Adipose tissue (tissue), 3 donors: ENCODE data around the gene TYW1. TPM values are rescaled to one million over a fixed set of nuclear protein-coding genes. Genes with fewer than 3 reads are reported as not detected.
"Not testable (repeated sequence)": the region's sequence is repeated elsewhere in the genome, so short reads cannot be mapped to it uniquely, and the experiment has no call there.

Experiments
- H3K27ac ChIP-seq: one replicate; pipeline ENCODE4 v1.5.1; 2013; ENCODE audit warnings: low read depth, low read length
- WGBS, 3 donors: extraction: QIAGEN DNeasy Blood & Tissue Kit; methylation state at CpG; one replicate each; pipeline ENCODE4 v1.1.7; 2013; 5-methylcytosine and 5-hydroxymethylcytosine counted together
- polyA plus RNA-seq, 3 donors: library from polyadenylated mRNA; stranded (reverse); fragments of 200-250 nt; gene quantifications; one replicate each; pipeline ENCODE4 v1.2.3, GENCODE V29; 2013
- donor health status: healthy with polysubstance abuse.
- donor health status: Bipolar disorder and iron deficiency.
- donor health status: healthy.

Gene TYW1
- polyA plus RNA-seq, 3 donors: 6.4 to 10.5 (median 9.6) TPM

DNA sequence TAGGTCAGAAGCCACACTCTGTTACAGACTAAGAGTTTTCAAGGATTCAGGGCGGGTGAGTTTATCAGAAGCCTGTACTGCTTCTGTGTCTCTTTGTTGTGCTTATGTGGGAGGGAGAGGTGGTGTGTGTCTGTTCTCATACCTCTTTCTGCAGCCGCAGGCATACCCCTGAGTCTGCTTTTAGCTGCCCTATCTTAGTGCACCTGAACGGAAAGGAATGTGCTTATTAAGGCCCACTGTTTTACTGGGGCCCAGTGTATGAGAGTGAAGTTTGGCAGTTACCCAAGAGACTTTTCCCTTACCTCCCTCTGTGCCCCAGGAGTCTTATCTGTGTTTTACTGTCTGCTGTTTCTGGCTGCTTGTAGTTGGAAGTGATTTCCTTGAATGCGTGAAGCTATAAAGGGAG is 104.3 kb downstream of the TYW1 start:
- H3K27ac ChIP-seq: no peak overlapping the region
- WGBS, 3 donors: 57 to 83% (median 77%) methylated on average over 4 of the region's 4 CpGs

DNA sequence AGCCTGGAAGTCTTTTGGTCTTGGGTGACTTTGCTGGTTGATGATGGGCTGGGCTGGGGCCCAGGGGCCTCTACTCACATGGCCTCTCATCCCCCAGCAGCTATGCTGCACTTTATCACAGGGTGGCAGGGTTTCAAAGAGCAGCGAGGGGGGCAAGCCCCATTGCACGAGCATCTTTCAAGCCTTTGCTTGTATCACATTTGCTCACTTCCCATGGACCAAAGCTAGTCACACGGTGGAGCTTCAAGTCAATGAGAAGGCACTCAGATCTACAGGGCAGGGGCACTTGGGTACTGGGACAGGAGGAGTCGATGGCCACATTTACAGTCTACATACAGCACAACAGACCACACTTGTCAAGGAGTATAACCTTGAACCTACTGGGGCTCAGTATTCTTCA is 108.3 kb downstream of the TYW1 start:
- WGBS, 3 donors: 84 to 88% (median 86%) methylated on average over 4 of the region's 4 CpGs
- H3K27ac ChIP-seq: not testable (repeated sequence)

DNA sequence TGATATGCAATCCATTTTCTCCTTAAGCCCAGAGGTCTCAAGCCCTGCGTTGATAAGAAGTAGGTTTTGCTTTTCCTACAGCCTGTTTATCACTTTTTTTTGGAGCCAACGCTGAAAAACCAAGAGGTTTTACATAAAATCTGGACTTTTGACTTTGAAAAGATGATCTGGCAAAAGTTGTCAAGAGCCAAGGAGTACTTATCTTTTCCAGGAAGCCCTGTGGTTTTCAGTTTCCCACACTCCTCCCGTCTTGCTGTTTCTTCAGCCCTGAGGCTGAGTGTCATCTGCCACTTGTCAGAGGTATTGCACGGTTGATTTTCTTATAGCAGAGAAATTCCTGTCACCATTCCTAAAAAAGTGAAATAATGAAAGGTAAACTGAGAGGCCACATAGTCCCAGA is 108.7 kb downstream of the TYW1 start:
- WGBS, 3 donors: 30 to 58% (median 43%) methylated on average over 4 of the region's 4 CpGs
- no peak overlapping the region for H3K27ac ChIP-seq

DNA sequence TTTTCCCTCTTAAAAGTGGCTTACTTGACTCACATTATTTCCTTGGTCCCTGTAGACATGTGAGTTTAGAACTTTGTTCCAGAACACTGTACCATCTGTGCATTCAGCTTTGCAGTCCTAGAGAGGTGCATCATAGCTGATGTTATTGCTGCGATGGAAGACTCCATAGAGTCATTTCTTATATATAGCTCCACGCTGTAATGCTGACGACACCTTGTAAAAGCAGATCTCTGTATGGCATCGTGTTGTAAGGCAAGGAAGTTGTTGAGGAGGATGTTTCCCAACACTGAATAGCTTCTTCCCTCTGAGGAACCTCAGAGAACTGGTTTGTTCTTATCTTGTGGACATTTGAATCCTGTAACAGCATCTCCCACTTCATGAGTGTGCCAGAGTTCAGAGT is 109.6 kb downstream of the TYW1 start:
- WGBS, 3 donors: 55 to 91% (median 71%) methylated on average over 4 of the region's 4 CpGs
- not testable (repeated sequence) for H3K27ac ChIP-seq

DNA sequence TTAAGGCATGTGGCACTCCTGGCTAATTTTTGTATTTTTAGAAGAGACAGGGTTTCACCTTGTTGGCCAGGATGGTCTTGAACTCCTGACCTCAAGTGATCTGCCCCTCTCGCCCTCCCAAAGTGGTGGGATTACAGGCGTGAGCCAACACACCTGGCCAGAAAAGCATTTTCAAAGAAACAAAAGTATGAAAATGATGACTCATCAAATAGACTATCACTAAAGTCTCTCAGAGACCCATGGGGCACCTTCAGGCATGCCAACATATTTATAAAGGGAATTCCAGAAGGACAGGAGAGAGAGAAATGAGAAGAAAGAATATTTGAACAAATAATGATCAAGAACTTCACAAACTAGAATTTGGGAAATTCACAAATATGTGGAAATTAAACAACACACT is 114.7 kb downstream of the TYW1 start:
- H3K27ac ChIP-seq: not testable (repeated sequence)
- 95 to 100% (median 98%) methylated on average over 2 of the region's 2 CpGs for WGBS, 3 donors

DNA sequence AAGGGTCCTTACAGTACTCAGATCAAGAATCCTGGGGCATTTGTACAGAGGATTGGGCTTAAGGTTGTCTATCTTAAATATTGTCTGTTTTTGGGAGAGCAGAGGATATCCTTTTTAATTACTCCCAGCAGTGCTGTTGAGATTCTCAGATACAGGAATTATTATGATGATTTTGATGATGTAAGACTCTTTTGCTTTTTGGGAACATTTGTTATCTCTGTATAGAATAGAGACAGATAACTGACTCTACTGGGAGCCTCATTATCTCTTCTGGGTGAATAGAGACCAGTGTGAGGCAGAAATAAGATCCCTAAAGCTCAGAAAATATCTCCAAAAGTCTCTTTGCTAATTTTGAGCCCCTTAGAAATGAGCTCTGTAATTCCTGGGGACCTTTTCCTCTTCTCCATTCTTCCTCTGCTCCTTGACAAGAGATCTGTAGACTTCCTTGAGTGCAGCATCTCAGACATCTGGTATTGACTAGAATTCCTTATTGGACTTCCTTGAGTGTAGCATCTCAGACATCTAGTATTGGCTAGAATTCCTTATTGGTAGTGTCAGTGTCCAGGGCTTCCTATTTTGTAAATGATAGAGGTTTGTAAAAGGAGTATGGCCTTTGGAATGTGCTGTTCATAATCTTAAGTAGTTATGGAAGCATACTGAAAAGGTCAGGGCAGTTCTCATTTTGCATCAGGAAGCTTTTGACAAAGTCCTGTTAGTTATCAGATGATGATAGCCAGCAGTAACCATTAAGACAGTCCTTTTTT is 118.0 kb downstream of the TYW1 start:
- H3K27ac ChIP-seq: not testable (repeated sequence)

DNA sequence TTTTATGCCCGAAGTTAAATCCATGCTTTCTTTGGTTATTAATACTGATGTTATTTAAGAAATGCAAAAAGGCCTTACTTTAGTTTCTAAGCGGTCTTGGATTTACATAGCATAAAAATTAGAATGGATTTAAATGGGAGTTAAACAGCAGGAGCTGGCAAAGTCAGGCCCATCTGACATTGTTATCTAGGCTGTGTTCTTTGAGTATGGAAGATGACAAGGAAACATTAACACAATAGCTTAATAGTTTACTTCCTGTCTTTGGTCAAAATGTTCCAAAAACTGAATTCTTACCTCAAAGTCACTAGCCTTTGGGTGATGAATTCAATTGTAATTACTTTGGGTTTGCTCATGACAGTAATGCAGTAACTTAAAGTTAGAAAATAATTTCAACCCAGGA is 123.9 kb downstream of the TYW1 start:
- H3K27ac ChIP-seq: not testable (repeated sequence)
- WGBS, 3 donors: 85 to 89% (median 87%) methylated on average over 2 of the region's 2 CpGs

DNA sequence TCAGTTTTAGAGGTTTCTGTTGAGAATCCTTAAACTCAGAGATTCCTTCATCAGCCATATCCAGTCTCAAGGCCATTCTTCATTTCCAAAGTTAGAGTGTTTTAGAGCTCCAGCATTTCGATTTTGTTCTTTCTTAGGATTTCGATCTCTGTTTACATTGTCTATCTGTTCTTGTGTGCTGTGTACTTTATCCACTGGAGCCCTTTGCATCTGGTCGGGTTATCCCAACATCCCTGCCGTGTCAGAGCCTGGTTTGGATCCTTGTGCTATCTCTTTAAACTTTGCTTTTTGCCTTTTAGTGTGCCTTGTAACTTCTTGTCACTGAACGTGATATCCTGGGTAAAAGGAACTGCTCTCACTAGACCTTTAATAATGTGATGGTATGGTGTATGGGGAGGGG is 131.6 kb downstream of the TYW1 start:
- WGBS, 3 donors: 44 to 86% (median 86%) methylated on average over 5 of the region's 5 CpGs
- not testable (repeated sequence) for H3K27ac ChIP-seq

DNA sequence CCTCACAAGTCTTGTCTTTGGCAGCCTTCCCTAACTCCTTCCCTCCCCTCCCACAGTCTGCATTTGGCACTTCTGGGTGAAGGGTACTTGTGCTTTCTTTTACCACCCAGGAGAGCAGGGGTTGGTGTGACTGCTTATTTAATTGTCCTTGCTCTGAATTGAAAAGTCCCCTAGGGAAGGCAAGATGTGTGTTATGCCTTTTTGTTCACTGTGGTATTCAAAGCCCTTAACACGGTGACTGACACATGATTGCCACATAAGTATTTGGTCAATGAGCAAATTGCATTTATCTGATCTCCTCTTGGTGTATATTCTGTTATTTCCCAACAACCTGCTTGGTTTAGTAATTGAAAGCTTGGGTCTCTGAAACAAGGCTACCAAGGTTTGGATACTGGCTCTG is 134.1 kb downstream of the TYW1 start:
- 40 to 73% (median 61%) methylated on average over 1 of the region's 1 CpG for WGBS, 3 donors
- not testable (repeated sequence) for H3K27ac ChIP-seq

DNA sequence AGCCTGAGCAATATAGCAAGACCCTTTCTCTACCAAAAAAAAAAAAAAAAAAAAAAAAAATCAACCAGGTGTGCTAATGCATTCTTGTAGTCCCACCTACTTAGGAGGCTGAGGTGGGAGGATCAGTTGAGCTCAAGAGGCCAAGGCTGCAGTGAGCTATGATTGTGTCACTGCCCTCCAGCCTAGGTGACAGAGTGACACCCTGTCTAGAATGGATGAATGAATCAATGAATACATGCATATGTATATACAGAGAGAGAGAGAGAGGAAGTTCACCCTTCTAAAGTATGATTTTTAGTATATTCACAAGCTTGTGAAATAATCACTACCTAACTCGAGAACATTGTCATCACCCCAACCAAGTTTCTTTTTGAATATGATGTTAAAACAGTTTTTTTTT is 138.3 kb downstream of the TYW1 start:
- not testable (repeated sequence) for H3K27ac ChIP-seq
- WGBS, 3 donors: 68 to 92% (median 87%) methylated on average over 1 of the region's 1 CpG

DNA sequence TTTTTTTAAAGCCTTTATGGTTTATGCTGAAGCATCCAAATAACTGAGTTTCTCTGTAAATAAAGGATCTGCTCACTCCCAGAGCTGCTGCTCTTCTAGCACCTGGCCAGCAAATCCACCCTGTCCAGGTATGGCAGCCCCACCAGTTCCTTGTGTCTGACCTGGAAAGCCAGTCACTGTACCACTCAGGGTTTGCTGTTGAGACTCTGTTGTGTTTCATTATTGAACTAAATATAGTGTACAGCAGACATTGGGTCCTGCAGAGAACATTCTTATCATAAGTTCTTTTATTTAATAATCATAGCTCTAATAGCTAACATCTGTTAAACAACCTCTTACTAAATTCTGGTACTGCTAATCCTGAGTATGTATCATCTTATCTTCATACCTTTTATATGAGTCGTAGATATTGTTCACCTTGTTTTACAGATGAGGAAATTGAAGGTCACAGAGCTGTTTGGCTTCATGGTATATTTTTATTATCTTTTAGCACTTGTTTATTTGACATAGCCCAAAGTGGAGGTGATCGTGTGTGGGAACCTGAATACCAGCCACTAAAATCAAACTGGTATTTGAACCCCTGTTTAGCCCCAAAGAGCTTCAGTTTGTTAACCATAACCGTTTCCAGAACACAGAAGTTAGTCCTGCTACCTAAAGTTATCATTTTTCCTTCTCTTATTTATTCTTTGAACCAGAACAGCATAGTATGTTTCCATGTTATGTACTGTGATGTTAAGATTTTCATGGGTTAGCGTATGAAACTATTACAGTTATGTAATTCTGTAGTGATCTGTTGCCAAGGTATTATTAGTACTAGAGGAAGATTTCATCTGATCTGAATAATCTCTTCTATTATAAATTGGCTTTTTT is 139.2 kb downstream of the TYW1 start:
- WGBS, 3 donors: 44 to 89% (median 80%) methylated on average over 3 to 4 of the region's 4 CpGs
- H3K27ac ChIP-seq: not testable (repeated sequence)

DNA sequence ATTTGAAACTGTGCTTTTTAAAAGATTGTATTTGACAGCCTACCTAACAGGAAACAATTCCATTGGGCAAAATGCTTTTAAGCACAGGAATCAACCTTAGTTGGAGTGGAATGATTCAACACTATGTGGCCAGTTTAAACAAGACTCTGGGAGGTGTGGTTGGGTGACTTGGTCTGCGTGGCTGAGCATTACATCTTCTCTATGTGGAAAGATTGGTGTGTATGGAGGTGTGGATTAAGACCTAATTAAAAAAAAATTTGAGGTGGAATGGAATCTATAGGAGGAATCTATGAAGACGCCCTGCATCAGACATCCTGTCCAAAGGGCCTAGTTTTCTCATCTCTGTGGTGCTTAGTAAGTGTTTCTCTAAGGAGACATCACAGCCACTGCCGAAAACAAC is 140.9 kb downstream of the TYW1 start:
- not testable (repeated sequence) for H3K27ac ChIP-seq
- WGBS, 3 donors: 74 to 100% (median 97%) methylated on average over 3 of the region's 3 CpGs

DNA sequence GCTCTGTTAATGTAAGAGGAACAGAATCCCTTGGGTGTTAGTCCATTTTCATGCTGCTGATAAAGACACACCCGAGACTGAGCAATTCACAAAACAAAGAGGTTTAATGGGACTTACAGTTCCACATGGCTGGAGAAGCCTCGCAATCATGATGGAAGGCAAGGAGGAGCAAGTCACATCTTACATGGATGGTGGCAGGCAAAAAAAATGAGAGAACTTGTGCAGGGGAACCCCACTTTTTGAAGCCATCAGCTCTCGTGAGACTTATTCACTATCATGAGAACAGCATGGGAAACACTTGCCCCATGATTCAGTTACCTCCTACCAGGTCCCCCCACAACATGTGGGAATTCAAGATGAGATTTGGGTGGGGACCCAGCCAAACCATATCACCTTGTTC is 143.2 kb downstream of the TYW1 start:
- WGBS, 3 donors: 92 to 95% (median 94%) methylated on average over 3 of the region's 3 CpGs
- not testable (repeated sequence) for H3K27ac ChIP-seq

DNA sequence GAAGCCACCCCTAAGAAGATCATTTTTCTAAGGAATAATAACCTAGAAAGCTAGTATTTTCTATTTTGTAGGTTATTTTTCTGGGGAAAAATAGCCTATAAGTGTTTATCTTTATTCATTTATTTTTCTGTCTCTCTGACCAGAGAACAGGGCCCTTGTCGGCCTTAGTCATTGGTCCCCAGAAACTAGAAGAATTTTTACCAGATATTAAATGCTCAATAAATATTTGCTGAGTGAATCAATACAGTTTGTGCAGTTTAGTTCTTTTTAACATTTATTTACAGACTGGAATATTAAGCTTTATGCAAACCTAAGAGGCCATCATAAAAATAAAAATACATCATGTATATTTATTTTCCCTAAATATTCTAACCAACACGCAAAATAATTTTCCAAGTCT is 144.4 kb downstream of the TYW1 start:
- not testable (repeated sequence) for H3K27ac ChIP-seq
- WGBS, 3 donors: 50 to 97% (median 90%) methylated on average over 2 of the region's 2 CpGs

DNA sequence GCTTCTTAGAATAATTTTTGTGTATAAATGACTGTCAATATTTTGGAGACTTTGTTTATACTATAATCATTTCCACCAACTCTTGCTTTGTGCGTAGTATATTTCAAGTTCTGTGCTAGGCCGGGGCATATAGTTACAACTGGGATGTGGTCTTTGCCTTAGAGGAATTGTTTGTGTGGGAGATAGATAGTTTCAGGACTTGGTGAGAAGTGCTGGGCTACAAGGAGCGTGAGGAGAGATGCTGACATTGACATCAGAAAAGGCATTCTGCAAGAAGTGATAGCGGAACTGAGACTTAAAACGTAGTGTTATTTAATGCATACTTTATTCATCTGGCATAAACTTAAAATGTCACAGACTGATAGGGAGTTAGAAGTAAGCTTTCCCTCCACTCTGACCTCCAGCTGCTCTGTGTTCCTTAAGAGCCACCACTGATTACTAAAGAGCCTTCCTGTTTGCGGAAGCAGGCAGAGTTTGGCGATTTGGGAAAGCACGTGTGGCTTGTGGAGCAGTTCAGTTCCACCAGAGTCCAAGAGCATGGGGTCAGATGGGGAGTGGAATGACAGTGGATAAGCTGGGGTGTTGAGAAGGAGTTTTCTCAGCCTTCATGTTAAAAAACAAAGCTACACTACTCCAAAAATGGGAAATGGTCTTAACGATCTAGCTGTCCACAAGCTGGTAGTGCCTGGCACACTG is 146.6 kb downstream of the TYW1 start:
- 60 to 82% (median 63%) methylated on average over 9 of the region's 9 CpGs for WGBS, 3 donors
- not testable (repeated sequence) for H3K27ac ChIP-seq

DNA sequence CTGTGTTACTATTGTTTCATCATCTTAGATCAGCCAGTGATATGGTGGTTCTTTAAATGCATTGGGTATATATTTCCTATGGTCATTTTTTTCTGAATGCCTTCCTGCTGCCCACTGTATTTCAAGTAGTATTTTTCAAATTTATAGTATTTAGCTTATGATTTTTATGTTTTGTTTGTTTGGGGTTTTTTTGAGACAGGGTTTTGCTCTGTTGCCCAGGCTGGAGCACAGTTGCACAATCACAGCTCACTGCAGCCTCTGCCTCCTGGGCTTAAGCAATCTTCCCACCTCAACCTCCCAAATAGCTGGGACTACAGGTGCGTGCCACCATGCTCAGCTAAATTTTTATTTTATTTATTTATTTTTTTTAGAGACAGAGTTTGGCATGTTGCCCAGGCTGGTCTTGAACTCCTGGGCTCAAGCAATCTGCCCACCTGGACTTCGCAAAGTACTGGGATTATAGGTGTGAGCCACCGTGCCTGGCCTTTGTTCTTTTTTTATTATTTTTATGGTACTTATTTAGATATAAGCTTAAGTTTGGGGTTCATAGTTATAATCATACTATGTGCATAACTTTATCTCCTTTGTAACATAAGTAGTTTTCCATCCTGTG is 149.1 kb downstream of the TYW1 start:
- 95 to 96% (median 96%) methylated on average over 3 of the region's 3 CpGs for WGBS, 3 donors

DNA sequence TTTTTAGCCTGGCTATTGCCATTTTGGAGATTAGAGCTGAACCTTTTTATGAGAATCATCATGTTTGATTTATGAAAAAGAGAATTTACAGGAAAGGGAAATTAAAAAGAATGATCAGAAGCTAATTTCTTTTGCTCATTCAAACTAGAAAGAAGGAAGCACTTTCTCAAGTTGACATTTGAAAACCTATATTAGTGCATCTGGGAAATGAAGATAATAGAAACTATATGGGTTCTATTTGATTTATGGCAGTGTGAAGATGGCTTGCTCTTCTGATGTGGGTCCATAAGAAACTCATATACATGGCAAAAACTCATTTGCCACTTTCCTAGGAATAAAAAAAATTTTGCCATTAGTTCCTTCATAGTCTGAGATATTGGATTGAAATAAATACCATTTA is 152.5 kb downstream of the TYW1 start:
- H3K27ac ChIP-seq: not testable (repeated sequence)

More for the DNA sequence above, 149.1 kb downstream of the TYW1 start:
- H3K27ac ChIP-seq: not testable (repeated sequence)

DNA sequence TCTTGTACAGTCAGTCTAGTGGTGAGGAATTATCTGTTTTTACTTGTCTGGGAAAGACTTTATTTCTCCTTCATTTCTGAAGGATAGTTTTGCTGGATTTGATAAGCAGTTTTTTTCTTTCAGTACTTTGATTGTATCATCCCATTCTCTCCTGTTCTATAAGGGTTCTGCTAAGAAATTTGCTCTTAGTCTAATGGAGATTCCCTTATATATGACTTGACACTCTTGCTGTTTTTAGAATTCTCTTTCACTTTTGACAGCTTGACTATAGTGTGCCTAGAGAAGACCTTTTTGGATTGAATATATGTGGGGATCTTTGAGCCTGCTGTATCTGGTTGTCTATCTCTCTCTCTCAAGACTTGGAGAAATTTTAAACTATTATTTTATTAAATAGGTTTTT is 157.7 kb downstream of the TYW1 start:
- H3K27ac ChIP-seq: not testable (repeated sequence)

DNA sequence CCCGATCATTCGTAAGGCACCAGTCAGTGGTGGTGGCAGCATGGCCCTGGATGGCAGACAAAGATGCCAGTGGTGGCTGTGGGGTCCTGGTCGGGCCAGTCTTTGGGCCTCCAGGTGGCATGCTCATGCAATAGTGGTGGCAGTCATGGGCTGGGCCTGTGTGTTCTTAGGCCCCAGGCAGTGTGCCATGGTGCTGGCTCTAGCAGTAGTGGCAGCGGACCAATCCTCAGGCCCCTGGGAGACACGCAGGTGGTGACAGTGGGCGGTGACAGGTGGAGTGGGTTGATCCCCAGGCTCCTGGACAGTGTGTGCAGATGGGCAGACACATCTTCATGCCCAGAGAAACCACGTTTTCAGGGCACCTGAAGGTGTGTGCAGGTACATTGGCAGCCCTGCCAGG is 159.4 kb downstream of the TYW1 start:
- not testable (repeated sequence) for H3K27ac ChIP-seq
- WGBS, 3 donors: 94 to 98% (median 97%) methylated on average over 7 of the region's 7 CpGs
